HL-60 (cell line): ENCODE data around the gene OXSR1.

Source experiments
- GABPA ChIP-seq: IDR thresholded peaks from 2 replicates; pipeline ENCODE4 v1.6.1; 2012; ENCODE audit warnings: low read depth
- POLR2AphosphoS5 ChIP-seq: IDR thresholded peaks from 2 replicates; pipeline ENCODE4 v1.6.1; 2012; ENCODE audit warnings: low read depth
- TF ChIP-seq, protein P1 (sequence below): IDR thresholded peaks from one replicate; pipeline ENCODE4 v1.5.1; 2011; ENCODE audit warnings: low read length, control low read depth, inconsistent platforms; ENCODE audit not compliant: insufficient read depth
- TF ChIP-seq, protein P2 (sequence below): IDR thresholded peaks from 2 replicates; pipeline ENCODE4 v1.6.1; 2012; ENCODE audit warnings: low read depth; ENCODE audit not compliant: insufficient replicate concordance

DNA sequence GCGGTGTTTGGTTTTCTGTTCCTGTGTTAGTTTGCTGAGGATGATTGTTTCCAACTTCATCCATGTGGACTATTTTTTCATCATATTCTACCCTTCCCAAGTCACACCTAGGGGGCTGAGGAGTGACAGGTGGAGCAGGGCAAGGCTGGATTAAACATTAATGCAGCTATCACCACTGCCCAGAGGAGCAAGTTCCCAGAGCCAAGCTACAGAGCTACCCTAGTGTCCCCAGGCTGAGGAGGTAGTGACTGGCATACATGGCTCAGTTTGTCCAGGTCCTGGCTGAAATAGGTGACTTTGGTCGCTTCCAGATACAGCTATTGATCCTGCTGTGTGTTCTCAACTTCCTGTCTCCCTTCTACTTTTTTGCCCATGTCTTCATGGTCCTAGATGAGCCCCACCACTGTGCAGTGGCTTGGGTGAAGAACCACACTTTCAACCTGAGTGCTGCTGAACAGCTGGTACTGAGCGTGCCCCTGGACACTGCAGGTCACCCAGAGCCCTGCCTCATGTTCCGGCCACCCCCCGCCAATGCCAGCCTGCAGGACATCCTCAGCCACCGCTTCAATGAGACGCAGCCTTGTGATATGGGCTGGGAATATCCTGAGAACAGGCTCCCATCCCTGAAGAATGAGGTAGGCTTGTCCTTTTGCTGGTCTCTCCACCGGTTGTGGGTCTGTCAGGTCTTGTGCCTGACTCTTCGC is 100.4 kb downstream of the OXSR1 start, which contains the start of gene SLC22A13:
- TF ChIP-seq, protein P1, sequence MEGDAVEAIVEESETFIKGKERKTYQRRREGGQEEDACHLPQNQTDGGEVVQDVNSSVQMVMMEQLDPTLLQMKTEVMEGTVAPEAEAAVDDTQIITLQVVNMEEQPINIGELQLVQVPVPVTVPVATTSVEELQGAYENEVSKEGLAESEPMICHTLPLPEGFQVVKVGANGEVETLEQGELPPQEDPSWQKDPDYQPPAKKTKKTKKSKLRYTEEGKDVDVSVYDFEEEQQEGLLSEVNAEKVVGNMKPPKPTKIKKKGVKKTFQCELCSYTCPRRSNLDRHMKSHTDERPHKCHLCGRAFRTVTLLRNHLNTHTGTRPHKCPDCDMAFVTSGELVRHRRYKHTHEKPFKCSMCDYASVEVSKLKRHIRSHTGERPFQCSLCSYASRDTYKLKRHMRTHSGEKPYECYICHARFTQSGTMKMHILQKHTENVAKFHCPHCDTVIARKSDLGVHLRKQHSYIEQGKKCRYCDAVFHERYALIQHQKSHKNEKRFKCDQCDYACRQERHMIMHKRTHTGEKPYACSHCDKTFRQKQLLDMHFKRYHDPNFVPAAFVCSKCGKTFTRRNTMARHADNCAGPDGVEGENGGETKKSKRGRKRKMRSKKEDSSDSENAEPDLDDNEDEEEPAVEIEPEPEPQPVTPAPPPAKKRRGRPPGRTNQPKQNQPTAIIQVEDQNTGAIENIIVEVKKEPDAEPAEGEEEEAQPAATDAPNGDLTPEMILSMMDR, result no peak
- TF ChIP-seq, protein P2, sequence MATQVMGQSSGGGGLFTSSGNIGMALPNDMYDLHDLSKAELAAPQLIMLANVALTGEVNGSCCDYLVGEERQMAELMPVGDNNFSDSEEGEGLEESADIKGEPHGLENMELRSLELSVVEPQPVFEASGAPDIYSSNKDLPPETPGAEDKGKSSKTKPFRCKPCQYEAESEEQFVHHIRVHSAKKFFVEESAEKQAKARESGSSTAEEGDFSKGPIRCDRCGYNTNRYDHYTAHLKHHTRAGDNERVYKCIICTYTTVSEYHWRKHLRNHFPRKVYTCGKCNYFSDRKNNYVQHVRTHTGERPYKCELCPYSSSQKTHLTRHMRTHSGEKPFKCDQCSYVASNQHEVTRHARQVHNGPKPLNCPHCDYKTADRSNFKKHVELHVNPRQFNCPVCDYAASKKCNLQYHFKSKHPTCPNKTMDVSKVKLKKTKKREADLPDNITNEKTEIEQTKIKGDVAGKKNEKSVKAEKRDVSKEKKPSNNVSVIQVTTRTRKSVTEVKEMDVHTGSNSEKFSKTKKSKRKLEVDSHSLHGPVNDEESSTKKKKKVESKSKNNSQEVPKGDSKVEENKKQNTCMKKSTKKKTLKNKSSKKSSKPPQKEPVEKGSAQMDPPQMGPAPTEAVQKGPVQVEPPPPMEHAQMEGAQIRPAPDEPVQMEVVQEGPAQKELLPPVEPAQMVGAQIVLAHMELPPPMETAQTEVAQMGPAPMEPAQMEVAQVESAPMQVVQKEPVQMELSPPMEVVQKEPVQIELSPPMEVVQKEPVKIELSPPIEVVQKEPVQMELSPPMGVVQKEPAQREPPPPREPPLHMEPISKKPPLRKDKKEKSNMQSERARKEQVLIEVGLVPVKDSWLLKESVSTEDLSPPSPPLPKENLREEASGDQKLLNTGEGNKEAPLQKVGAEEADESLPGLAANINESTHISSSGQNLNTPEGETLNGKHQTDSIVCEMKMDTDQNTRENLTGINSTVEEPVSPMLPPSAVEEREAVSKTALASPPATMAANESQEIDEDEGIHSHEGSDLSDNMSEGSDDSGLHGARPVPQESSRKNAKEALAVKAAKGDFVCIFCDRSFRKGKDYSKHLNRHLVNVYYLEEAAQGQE, result no peak
- no peak for TF ChIP-seq POLR2AphosphoS5
- no peak for TF ChIP-seq GABPA
